Measurements from ENCODE around the gene SCAPER. TPM values are rescaled to one million over a fixed set of nuclear protein-coding genes. Genes with fewer than 3 reads are reported as not detected.
A peak's percentile ranks its signal among the peaks of the same experiment; 100 is the strongest.
"Not testable (repeated sequence)": the region's sequence is repeated elsewhere in the genome, so short reads cannot be mapped to it uniquely, and the experiment has no call there.

Gene SCAPER
- total RNA-seq, 1 donor from 2014 or later: 20.8 TPM

DNA sequence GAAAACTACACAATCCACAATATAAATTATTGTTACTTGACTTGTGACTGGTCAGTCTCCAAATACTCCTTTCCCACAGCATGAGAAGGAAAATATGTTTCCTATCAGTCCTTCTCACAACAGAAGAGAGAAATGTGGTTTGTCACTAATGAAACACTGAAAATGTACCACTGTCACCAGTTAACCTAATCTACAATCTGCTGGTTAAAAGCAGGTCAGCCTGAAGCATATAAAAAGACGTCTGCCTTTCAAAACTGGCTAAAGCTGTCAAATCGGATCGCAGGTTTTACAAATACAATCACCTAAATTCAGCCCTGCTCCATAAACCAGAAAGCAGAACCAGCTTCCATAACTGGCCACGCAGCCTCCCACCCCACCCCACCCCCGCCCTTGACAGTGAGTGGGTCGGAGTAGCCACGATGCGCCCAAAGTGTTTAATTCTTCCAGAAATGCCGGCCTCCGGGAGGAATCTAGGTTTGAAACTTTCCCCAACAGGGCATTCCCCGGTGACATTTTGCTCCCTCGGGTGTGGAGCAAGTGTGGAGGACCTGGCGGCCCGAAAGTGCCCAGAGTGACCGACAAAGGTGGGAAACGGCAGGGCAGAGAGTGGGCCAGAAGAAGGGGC is 594.6 kb downstream of the SCAPER start:
- Histone ChIP-seq H3K27me3 (ENCODE audit: control insufficient read depth, insufficient read depth, low read length) (no peaks in the 10 kb centered on the region), H3K4me3 (ENCODE audit: low read depth, low read length) (peak overlapping the region; percentile 83), H3K36me3 (ENCODE audit: control insufficient read depth, insufficient read depth, low read length) (no peaks in the 10 kb centered on the region)
- no peak for DNase-seq (ENCODE audit: low read depth)
- TF ChIP-seq, protein P1, sequence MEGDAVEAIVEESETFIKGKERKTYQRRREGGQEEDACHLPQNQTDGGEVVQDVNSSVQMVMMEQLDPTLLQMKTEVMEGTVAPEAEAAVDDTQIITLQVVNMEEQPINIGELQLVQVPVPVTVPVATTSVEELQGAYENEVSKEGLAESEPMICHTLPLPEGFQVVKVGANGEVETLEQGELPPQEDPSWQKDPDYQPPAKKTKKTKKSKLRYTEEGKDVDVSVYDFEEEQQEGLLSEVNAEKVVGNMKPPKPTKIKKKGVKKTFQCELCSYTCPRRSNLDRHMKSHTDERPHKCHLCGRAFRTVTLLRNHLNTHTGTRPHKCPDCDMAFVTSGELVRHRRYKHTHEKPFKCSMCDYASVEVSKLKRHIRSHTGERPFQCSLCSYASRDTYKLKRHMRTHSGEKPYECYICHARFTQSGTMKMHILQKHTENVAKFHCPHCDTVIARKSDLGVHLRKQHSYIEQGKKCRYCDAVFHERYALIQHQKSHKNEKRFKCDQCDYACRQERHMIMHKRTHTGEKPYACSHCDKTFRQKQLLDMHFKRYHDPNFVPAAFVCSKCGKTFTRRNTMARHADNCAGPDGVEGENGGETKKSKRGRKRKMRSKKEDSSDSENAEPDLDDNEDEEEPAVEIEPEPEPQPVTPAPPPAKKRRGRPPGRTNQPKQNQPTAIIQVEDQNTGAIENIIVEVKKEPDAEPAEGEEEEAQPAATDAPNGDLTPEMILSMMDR (IDR thresholded peaks at IDR 0.05; ENCODE audit: insufficient read depth, low read length, poor library complexity, severe bottlenecking): no peak

DNA sequence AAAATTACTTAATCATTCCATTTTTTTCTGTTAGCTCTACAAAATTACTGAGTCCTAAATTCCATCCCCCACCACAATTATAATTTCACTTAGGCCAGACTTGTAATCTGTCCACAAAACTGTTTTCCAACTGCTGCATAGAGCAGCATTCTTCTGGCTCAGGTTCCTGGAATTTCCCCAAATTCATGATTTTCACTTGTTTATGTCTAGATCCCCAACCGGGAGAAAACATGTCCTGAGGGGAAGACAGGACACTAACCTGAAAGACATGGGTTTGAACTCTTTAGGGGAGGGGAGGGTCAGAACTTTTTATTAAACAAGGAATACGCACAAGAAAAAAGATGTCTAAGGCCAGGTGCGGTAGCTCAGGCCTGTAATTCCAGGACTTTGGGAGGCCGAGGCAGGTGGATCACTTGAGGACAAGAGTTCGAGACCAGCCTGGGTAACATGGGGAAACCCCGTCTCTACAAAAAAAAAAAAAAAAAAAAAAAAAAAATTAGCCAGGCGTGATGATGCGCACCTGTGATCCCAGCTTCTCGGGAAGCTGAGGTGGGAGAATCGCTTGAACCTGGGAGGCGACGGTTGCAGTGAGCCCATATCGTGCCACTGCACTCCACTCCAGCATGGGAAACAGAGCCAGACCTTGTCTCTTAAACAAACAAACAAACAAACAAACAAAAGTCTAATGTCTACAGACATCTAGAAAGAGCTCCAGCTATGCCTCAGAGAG is 595.4 kb downstream of the SCAPER start:
- no peaks in the 10 kb centered on the region for H3K27me3 ChIP-seq (ENCODE audit: control insufficient read depth, insufficient read depth, low read length)
- no peaks in the 10 kb centered on the region for H3K36me3 ChIP-seq (ENCODE audit: control insufficient read depth, insufficient read depth, low read length)
- H3K4me3 ChIP-seq (ENCODE audit: low read depth, low read length): no peak overlapping the region
- TF ChIP-seq, protein P1 (IDR thresholded peaks at IDR 0.05; ENCODE audit: insufficient read depth, low read length, poor library complexity, severe bottlenecking): no peak
- DNase-seq (ENCODE audit: low read depth): no peak

DNA sequence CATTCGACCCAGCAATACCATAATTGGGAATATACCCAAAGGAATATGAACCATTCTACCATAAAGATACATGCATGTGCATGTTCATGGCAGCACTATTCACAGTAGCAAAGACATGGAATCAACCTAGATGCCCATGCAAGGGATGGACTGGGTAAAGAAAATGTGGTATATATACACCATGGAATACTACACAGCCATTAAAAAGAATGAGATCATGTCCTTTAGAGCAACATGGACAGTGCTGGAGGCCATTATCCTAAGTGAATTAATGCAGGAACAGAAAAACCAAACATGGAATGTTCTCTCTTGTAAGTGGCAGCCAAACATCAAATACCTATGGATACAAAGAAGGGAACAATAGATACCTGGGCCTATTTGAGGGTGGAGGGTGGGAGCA is 601.2 kb downstream of the SCAPER start:
- TF ChIP-seq, protein P1 (IDR thresholded peaks at IDR 0.05; ENCODE audit: insufficient read depth, low read length, poor library complexity, severe bottlenecking): no peak
- Histone ChIP-seq H3K4me3 (ENCODE audit: low read depth, low read length) (no peak overlapping the region), H3K27me3 (ENCODE audit: control insufficient read depth, insufficient read depth, low read length) (no peaks in the 10 kb centered on the region), H3K36me3 (ENCODE audit: control insufficient read depth, insufficient read depth, low read length) (no peaks in the 10 kb centered on the region)
- no peak for DNase-seq (ENCODE audit: low read depth)

DNA sequence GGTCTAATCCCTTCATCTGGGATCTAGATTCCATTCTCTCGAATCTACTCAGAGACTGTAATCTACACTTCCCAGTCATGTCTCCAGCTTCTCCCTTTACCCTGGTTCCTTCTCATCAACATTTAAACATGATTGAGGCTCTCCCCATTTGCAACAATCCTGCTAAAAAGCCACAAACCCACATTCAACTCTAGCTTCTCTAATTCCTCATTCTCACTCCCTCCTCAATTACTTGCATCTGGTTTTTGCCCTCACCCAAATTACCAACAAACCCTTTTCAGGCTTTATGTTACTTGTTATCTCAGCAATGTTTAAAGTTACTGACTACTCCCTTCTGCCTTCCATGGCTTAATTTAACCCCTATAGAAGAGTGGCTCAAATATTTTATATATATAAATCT is 605.4 kb downstream of the SCAPER start:
- TF ChIP-seq, protein P1 (IDR thresholded peaks at IDR 0.05; ENCODE audit: insufficient read depth, low read length, poor library complexity, severe bottlenecking): no peak
- Histone ChIP-seq H3K36me3 (ENCODE audit: control insufficient read depth, insufficient read depth, low read length) (no peaks in the 10 kb centered on the region), H3K4me3 (ENCODE audit: low read depth, low read length) (no peak overlapping the region), H3K27me3 (ENCODE audit: control insufficient read depth, insufficient read depth, low read length) (no peaks in the 10 kb centered on the region)
- no peak for DNase-seq (ENCODE audit: low read depth)

DNA sequence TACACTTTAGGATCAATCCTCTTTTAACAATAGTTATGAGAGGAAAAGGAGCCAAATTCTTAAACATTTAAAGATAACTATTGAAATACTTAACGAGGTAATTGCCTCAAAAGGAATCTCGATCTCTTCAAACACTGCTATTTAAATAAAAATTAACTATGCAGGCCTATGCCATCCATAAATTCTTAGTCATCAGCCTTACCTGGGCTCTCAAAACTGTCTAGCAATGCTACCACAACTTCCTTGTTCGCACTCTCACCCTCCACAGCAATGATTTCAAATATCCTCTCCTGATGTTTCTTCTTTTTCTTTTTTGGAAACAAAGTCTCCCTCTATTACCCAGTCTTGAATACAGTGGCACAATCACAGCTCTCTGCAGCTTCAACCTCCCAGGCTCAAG is 606.2 kb downstream of the SCAPER start:
- DNase-seq (ENCODE audit: low read depth): no peak
- Histone ChIP-seq H3K4me3 (ENCODE audit: low read depth, low read length) (no peak overlapping the region), H3K27me3 (ENCODE audit: control insufficient read depth, insufficient read depth, low read length) (no peaks in the 10 kb centered on the region), H3K36me3 (ENCODE audit: control insufficient read depth, insufficient read depth, low read length) (no peaks in the 10 kb centered on the region)
- TF ChIP-seq, protein P1 (IDR thresholded peaks at IDR 0.05; ENCODE audit: insufficient read depth, low read length, poor library complexity, severe bottlenecking): no peak

DNA sequence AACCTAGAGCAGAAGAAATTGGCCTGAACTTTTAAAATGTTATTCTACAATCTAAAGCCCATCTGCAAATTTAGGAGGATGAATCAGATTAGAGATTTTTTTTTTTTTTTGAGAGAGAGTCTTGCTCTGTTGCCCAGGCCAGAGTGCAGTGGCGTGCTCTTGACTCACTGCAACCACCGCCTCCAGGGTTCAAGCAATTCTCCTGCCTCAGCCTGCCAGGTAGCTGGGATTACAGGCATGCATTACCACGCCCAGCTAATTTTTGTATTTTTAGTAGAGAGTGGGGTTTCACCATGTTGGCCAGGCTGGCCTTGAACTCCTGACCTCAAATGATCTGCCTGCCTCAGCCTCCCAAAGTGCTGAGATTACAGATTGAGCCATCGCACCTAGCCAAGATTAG is 607.2 kb downstream of the SCAPER start:
- not testable (repeated sequence) for DNase-seq (ENCODE audit: low read depth); H3K27me3 ChIP-seq (ENCODE audit: control insufficient read depth, insufficient read depth, low read length); H3K36me3 ChIP-seq (ENCODE audit: control insufficient read depth, insufficient read depth, low read length); H3K4me3 ChIP-seq (ENCODE audit: low read depth, low read length)

Other genes starting within 250 kb of the SCAPER start
- 104 and 119 TPM in 2 replicates for gene RCN2, start 26.4 kb upstream of the SCAPER start, total RNA-seq
- gene PSTPIP1, start 89.8 kb upstream of the SCAPER start, total RNA-seq: 0.89 TPM in 1 of 2 replicates, not detected in the other
- 198 and 252 TPM in 2 replicates for gene TSPAN3, start 165.8 kb upstream of the SCAPER start, total RNA-seq

Measured in kidney epithelial cell (primary cell).